Vagina (tissue), 2 donors: Measurements from ENCODE around the gene ADK. TPM values are rescaled to one million over a fixed set of nuclear protein-coding genes. Genes with fewer than 3 reads are reported as not detected.

Experiments used
- DNase-seq, 2 donors: peaks; one replicate each; pipeline ENCODE4 v3.0.0-alpha.2; 2017; ENCODE audit errors: extremely low spot score in 2 of 2
- H3K27ac ChIP-seq: fragments of 200-600 bp; sonication (generic); one replicate; pipeline ENCODE4 v1.5.1; 2019
- H3K27me3 ChIP-seq: fragments of 200-600 bp; sonication (generic); one replicate; pipeline ENCODE4 v1.5.1; 2019
- H3K36me3 ChIP-seq, 2 donors: fragments of 200-600 bp; sonication (generic); one replicate each; pipeline ENCODE4 v1.5.1; 2017 to 2019
- H3K4me1 ChIP-seq: fragments of 200-600 bp; sonication (generic); one replicate; pipeline ENCODE4 v1.5.1; 2019
- H3K4me3 ChIP-seq, 2 donors: fragments of 200-600 bp; sonication (generic); 1 replicate in 1 of 2; 2 replicates in 1 of 2; pipeline ENCODE4 v1.5.1; 2016 to 2019
- H3K9me3 ChIP-seq: fragments of 200-600 bp; sonication (generic); one replicate; pipeline ENCODE4 v1.5.1; 2019
- CTCF ChIP-seq, 3 experiments: fragments of 450-650 bp in 2 of 3; fragments of 200-600 bp in 1 of 3; sonication (generic) in 1 of 3; IDR thresholded peaks; one replicate each; pipeline ENCODE4 v1.5.1; 2017 to 2019; ENCODE audit warnings: antibody characterized with exemption in 3 of 3, mild to moderate bottlenecking in 2 of 3, moderate library complexity in 2 of 3
- POLR2A ChIP-seq, 2 donors: fragments of 450-650 bp; IDR thresholded peaks; one replicate each; pipeline ENCODE4 v1.6.1; 2017; ENCODE audit warnings: antibody characterized with exemption in 2 of 2, mild to moderate bottlenecking in 2 of 2, moderate library complexity in 2 of 2
- POLR2AphosphoS5 ChIP-seq, 2 donors: sonication (generic); formaldehyde crosslinking; IDR thresholded peaks; one replicate each; pipeline ENCODE4 v1.9.0; 2017; ENCODE audit warnings: antibody characterized with exemption in 2 of 2, mild to moderate bottlenecking in 2 of 2, low read depth in 1 of 2; ENCODE audit not compliant: insufficient read depth in 1 of 2
- intact Hi-C: fragments of 100-400 bp; cut with DNase I; formaldehyde crosslinking; loops from one replicate; pipeline ENCODE4 v1.15.1; 2023
- total RNA-seq: library from RNA; depleted of rRNA; stranded (reverse); fragments of >200 nt; gene quantifications from one replicate; pipeline ENCODE4 v1.2.3, GENCODE V29; 2016

Gene ADK
- total RNA-seq, 1 donor from 2014 or later, result 46.2 TPM

GRCh38 chr10:74418285-74418872 lies 267.4 kb downstream of the ADK start:
- H3K9me3 ChIP-seq, result no peaks in the 10 kb centered on the region
- H3K27ac ChIP-seq, result no peak overlapping the region
- no peak overlapping the region for H3K4me3 ChIP-seq
- H3K36me3 ChIP-seq, result no peaks in the 10 kb centered on the region
- intact Hi-C loops, result no loop called here
- TF ChIP-seq POLR2A (IDR thresholded peaks at IDR 0.05), result no peak
- TF ChIP-seq POLR2AphosphoS5 (IDR thresholded peaks at IDR 0.05; ENCODE audit: insufficient read depth in 1 of 2, low read depth in 1 of 2), result no peak
- no peaks in the 10 kb centered on the region for H3K4me1 ChIP-seq
- H3K27me3 ChIP-seq, result no peaks in the 10 kb centered on the region
- no peak for DNase-seq

GRCh38 chr10:74419491-74419951 lies 268.5 kb downstream of the ADK start:
- H3K27me3 ChIP-seq, result no peaks in the 10 kb centered on the region
- H3K9me3 ChIP-seq, result no peaks in the 10 kb centered on the region
- intact Hi-C loops, result no loop called here
- TF ChIP-seq CTCF (IDR thresholded peaks at IDR 0.05) (no peak), POLR2A (IDR thresholded peaks at IDR 0.05) (no peak), POLR2AphosphoS5 (IDR thresholded peaks at IDR 0.05; ENCODE audit: insufficient read depth in 1 of 2, low read depth in 1 of 2) (no peak)
- DNase-seq, result no peak
- H3K4me3 ChIP-seq, result no peak overlapping the region
- no peak overlapping the region for H3K27ac ChIP-seq
- H3K4me1 ChIP-seq, result no peaks in the 10 kb centered on the region
- no peaks in the 10 kb centered on the region for H3K36me3 ChIP-seq

DNA sequence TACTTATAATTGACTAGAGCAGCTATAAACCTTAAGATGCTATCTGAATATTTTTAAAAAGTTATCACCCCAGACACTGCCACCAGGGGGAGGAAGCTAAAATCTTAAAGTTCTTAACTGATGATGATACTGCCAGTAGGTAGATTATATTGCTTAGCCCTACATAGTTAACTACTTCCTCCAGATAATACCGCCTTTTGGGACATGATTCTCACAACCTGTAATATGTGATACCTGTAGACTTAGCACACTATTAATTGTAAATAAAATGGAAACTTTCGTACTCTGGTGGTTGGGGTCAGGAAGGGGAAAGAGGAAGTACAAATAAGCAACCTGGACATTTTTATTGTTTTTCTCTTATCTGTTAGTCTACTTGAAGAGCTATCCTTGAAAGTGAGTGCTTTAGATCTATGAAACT lies 268.9 kb downstream of the ADK start:
- TF ChIP-seq CTCF (IDR thresholded peaks at IDR 0.05) (peak in 1 of 3 experiments; percentile 20), POLR2A (IDR thresholded peaks at IDR 0.05) (no peak), POLR2AphosphoS5 (IDR thresholded peaks at IDR 0.05; ENCODE audit: insufficient read depth in 1 of 2, low read depth in 1 of 2) (no peak)
- Histone ChIP-seq H3K27ac (no peak overlapping the region), H3K9me3 (no peaks in the 10 kb centered on the region), H3K36me3 (no peaks in the 10 kb centered on the region), H3K4me3 (no peak overlapping the region), H3K27me3 (no peaks in the 10 kb centered on the region), H3K4me1 (no peaks in the 10 kb centered on the region)
- no peak for DNase-seq
- intact Hi-C loops, result no loop called here

DNA sequence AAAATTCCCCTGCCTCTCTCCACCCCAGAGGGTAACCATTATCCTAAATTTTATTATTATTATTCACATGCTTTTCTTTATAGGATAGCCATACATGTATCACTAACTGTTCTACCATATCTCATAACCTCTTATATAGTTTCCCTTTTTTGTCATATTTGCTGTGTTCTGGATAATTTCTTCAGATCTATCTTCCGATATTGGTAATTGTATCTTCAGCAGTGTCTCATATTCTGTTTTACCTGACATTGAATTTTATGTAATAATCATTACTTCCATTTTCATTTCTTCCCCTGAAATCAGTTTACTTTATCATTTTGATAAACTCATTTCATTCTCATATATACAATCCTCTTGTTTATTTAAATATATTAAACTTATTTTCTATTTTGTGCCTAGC lies 273.5 kb downstream of the ADK start:
- TF ChIP-seq CTCF (IDR thresholded peaks at IDR 0.05) (no peak), POLR2A (IDR thresholded peaks at IDR 0.05) (no peak), POLR2AphosphoS5 (IDR thresholded peaks at IDR 0.05; ENCODE audit: insufficient read depth in 1 of 2, low read depth in 1 of 2) (no peak)
- Histone ChIP-seq H3K4me1 (no peaks in the 10 kb centered on the region), H3K27ac (no peak overlapping the region), H3K4me3 (no peak overlapping the region), H3K27me3 (no peaks in the 10 kb centered on the region), H3K36me3 (no peaks in the 10 kb centered on the region), H3K9me3 (no peaks in the 10 kb centered on the region)
- intact Hi-C loops, result no loop called here
- DNase-seq, result no peak

DNA sequence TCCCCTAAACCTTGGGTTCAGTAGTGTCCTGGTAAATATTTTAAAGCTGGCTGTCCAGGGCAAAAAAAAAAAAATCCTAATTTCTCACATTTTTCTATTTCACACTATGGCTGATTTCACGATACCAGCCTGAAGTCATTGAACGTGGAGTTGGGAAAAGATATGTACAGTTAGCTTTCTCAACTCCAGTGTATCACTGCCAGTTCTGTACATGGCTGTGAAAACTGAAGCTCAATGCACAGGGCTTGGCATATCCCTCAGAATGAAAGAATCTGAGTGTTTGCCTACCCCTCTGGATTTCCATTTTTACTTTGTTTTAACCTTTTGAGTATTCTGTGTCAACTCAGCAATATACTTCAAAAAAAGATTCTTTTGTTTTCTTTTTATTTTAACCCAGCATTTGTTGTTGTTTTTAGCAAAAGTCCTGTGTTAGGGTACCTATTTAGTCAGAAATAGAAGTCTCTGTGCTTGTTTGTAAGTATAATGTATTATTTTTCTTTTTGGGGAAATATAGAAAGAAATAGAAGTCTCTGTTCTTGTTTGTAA lies 274.5 kb downstream of the ADK start:
- no peaks in the 10 kb centered on the region for H3K4me1 ChIP-seq
- H3K27me3 ChIP-seq, result no peaks in the 10 kb centered on the region
- DNase-seq, result no peak
- no peak for TF ChIP-seq CTCF (IDR thresholded peaks at IDR 0.05)
- TF ChIP-seq POLR2A (IDR thresholded peaks at IDR 0.05), result no peak
- TF ChIP-seq POLR2AphosphoS5 (IDR thresholded peaks at IDR 0.05; ENCODE audit: insufficient read depth in 1 of 2, low read depth in 1 of 2), result no peak
- no peak overlapping the region for H3K4me3 ChIP-seq
- H3K27ac ChIP-seq, result no peak overlapping the region
- intact Hi-C loops, result no loop called here
- no peaks in the 10 kb centered on the region for H3K36me3 ChIP-seq
- no peaks in the 10 kb centered on the region for H3K9me3 ChIP-seq
